Ascending aorta (tissue), 2 donors: ENCODE data around the gene MKLN1. TPM values are rescaled to one million over a fixed set of nuclear protein-coding genes. Genes with fewer than 3 reads are reported as not detected.
A peak's percentile ranks its signal among the peaks of the same experiment; 100 is the strongest.

Experiments used
- DNase-seq, 2 donors: peaks; one replicate each; pipeline ENCODE4 v3.0.0-alpha.2; 2019; ENCODE audit warnings: low spot score in 2 of 2
- H3K27ac ChIP-seq, 2 donors: fragments of 200-600 bp; sonication (generic); one replicate each; pipeline ENCODE4 v1.5.1; 2016 to 2017; ENCODE audit warnings: mild to moderate bottlenecking in 1 of 2
- H3K27me3 ChIP-seq: fragments of 200-600 bp; sonication (generic); one replicate; pipeline ENCODE4 v1.5.1; 2017
- H3K36me3 ChIP-seq, 2 donors: fragments of 200-600 bp; sonication (generic); one replicate each; pipeline ENCODE4 v1.5.1; 2016
- H3K4me1 ChIP-seq, 2 donors: fragments of 200-600 bp; sonication (generic); one replicate each; pipeline ENCODE4 v1.5.1; 2016 to 2017; ENCODE audit warnings: mild to moderate bottlenecking in 1 of 2
- H3K4me3 ChIP-seq, 2 donors: fragments of 200-600 bp; sonication (generic); one replicate each; pipeline ENCODE4 v1.5.1; 2016 to 2017; ENCODE audit warnings: mild to moderate bottlenecking in 1 of 2
- H3K9me3 ChIP-seq, 2 donors: fragments of 200-600 bp; sonication (generic); one replicate each; pipeline ENCODE4 v1.5.1; 2016
- intact Hi-C: fragments of 100-400 bp; cut with DNase I; formaldehyde crosslinking; loops from one replicate; pipeline ENCODE4 v1.15.1; 2023
- total RNA-seq: library from RNA; depleted of rRNA; stranded (reverse); fragments of >200 nt; gene quantifications from one replicate; pipeline ENCODE4 v1.1.0, GENCODE V29; 2016
- TF ChIP-seq, protein P1 (sequence below), 3 experiments: fragments of 200-600 bp in 2 of 3; fragments of 450-650 bp in 1 of 3; sonication (generic) in 2 of 3; IDR thresholded peaks; one replicate each; pipeline ENCODE4 v1.5.1; 2016 to 2019; ENCODE audit warnings: antibody characterized with exemption in 3 of 3, mild to moderate bottlenecking in 1 of 3, moderate library complexity in 1 of 3

The MKLN1 gene
- total RNA-seq, 1 donor from 2014 or later: 18.0 TPM

DNA sequence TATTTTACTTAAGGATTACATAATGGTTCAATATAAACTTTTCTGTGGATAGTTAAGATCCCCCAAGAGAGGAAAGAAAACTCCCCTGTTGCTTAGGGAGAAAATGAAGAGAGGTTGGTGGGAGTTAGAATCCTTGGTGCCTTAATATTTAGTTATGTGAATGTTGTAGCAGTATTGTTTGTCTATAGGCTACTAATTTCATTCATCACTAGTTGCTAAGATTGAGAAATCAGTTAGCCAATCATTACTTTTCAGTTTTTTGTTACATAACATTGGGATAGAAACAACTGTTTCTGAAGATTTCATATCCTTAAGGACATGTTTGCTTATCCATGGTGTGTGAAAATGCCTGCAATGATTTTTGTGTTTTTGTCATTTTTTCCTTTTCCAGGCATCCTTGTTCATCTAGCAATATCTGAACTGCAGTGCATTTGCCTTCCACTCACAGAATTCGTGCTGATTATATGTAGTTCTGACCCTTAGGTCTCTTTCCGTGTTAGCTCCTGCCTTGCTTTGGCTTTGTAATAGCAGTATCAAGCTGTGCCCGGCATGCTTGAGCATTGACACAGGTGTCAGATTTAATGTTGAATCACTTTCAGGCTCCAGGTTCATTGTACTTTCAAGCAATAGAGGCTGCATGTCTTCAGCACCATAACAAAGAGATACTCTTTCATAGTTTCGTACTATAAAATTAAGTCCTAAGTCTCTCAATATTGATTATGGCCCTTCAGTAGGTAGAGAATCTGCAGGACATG, 143.8 kb downstream of the MKLN1 start:
- no peak for DNase-seq
- intact Hi-C loops: no loop called here
- TF ChIP-seq, protein P1, sequence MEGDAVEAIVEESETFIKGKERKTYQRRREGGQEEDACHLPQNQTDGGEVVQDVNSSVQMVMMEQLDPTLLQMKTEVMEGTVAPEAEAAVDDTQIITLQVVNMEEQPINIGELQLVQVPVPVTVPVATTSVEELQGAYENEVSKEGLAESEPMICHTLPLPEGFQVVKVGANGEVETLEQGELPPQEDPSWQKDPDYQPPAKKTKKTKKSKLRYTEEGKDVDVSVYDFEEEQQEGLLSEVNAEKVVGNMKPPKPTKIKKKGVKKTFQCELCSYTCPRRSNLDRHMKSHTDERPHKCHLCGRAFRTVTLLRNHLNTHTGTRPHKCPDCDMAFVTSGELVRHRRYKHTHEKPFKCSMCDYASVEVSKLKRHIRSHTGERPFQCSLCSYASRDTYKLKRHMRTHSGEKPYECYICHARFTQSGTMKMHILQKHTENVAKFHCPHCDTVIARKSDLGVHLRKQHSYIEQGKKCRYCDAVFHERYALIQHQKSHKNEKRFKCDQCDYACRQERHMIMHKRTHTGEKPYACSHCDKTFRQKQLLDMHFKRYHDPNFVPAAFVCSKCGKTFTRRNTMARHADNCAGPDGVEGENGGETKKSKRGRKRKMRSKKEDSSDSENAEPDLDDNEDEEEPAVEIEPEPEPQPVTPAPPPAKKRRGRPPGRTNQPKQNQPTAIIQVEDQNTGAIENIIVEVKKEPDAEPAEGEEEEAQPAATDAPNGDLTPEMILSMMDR (IDR thresholded peaks at IDR 0.05): no peak
- Histone ChIP-seq H3K27me3 (no peaks in the 10 kb centered on the region), H3K36me3 (peaks cover 24 to 38% of the 10 kb centered on the region in 2 donors), H3K4me3 (no peak overlapping the region), H3K4me1 (peaks cover 0 to 10% of the 10 kb centered on the region in 2 donors), H3K9me3 (no peaks in the 10 kb centered on the region), H3K27ac (peak overlapping the region; percentile 30 to 44)

DNA sequence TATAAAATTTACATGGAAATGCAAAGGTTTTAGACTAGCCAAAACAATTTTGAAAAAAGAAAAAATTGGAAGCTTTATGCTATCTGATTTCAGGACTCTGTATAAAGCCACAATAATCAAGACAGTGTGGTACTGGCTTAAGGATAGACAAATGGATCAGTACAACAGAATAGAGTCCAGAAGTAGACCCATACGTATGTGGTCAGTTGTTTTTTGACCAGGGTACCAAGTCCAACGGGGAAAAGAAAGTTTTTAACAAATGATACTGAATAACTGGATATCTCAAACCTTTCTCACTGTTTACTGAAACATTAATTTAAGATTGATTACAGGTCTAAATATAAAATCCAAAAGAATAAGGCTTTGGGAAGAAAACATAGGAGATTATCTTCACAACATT, 149.1 kb downstream of the MKLN1 start:
- TF ChIP-seq, protein P1 (IDR thresholded peaks at IDR 0.05): no peak
- Histone ChIP-seq H3K27ac (no peak overlapping the region), H3K9me3 (no peaks in the 10 kb centered on the region), H3K4me1 (peaks cover 0 to 12% of the 10 kb centered on the region in 2 donors), H3K27me3 (no peaks in the 10 kb centered on the region), H3K4me3 (no peak overlapping the region), H3K36me3 (peaks cover 0 to 17% of the 10 kb centered on the region in 2 donors)
- intact Hi-C loops: no loop called here
- no peak for DNase-seq

DNA sequence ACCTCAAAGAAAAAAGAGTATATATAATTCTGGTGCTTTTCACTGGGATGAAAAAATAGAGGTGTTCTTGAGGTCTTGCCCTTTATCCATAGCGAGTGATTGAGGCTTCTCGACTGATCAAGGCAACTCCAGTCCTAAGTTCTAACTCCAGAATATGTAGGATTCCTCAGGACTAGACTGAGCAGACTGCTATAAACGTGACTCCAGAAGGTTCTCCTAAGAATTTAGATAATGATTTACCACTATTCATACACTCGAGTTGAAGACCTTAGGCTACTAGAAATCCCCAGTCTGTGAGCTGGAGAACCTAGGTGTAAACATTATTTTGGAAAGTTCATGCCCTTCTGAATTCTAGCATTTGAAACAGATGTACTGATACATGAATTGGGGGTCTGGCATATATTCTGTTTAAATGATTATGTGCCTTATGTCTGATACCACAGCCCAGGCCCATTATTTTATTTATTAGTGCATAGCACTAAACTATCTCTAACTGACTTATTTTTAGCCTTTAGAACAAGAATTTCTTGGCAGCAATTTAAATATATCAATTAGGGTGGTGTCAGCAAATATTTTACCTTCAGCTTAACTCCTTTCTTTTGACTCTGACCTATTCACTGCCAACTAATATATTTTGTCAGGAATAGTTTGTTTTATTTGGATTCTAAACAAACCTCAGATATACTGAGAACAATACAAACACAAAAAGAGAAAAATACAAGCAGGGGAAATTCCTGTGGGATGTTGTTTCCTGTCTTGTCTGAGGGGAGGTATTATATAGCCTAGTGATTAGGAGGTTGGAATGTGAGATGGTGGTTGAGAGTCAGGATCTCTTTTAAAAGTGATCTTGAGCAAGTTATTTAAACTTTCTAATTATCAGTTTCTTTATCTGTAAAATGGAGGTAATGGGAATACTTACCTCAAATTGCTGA, 153.0 kb downstream of the MKLN1 start:
- intact Hi-C loops: no loop called here

DNA sequence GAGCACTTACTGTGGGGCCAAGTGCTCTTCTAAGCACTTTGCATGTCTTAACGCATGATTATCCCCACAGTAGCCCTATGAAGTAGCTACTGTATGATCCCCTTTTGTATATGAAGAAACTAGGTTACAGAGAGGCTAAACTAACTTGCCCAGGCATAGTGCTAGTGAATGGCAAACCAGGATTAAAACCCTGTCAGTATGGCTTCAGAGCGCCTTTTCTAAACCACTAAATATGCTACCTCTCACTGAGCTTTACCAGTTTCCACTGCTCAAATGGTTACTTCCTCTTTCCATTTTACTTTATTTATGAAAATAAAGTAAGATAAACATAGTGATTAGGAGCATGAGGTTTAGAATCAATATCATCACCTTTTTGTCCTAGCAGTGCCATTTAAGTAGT, 155.1 kb downstream of the MKLN1 start:
- TF ChIP-seq, protein P1 (IDR thresholded peaks at IDR 0.05): no peak
- H3K27me3 ChIP-seq: no peaks in the 10 kb centered on the region
- H3K4me3 ChIP-seq: no peak overlapping the region
- H3K36me3 ChIP-seq: peaks cover 0 to 7% of the 10 kb centered on the region in 2 donors
- H3K4me1 ChIP-seq: peaks cover 3 to 8% of the 10 kb centered on the region in 2 donors
- no peak for DNase-seq
- intact Hi-C loops: no loop called here
- H3K9me3 ChIP-seq: no peaks in the 10 kb centered on the region
- H3K27ac ChIP-seq: no peak overlapping the region

More for the DNA sequence above, 153.0 kb downstream of the MKLN1 start:
- Histone ChIP-seq H3K4me1 (peaks cover 3 to 6% of the 10 kb centered on the region in 2 donors), H3K27ac (no peak overlapping the region), H3K36me3 (peaks cover 0 to 8% of the 10 kb centered on the region in 2 donors), H3K27me3 (no peaks in the 10 kb centered on the region), H3K9me3 (no peaks in the 10 kb centered on the region), H3K4me3 (no peak overlapping the region)
- no peak for DNase-seq
- TF ChIP-seq, protein P1 (IDR thresholded peaks at IDR 0.05): no peak

DNA sequence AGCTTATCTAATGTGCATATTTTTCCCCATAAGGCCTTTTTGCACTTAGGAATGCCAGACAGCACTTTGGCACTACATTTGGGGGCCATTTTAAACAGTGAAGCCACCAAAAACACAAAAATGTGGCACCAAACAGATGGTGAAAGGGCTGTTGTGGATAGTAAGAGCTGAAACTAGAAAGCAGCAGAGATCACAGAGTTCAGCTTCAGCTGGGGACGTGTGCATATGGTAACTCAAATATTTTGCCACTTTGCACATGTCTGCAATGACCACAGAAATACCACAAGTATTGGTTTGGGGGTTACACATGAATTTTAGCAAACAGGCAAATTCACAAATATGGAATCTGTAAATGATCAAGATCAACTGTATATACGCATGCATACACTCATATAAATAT, 155.9 kb downstream of the MKLN1 start:
- Histone ChIP-seq H3K27ac (no peak overlapping the region), H3K4me3 (no peak overlapping the region), H3K27me3 (no peaks in the 10 kb centered on the region), H3K9me3 (no peaks in the 10 kb centered on the region), H3K36me3 (peaks cover under 1 to 6% of the 10 kb centered on the region in 2 donors), H3K4me1 (peaks cover 3 to 8% of the 10 kb centered on the region in 2 donors)
- TF ChIP-seq, protein P1 (IDR thresholded peaks at IDR 0.05): no peak
- no peak for DNase-seq
- intact Hi-C loops: no loop called here
